Psoas muscle (tissue), 8 donors: ENCODE data around the gene PDGFD. TPM values are rescaled to one million over a fixed set of nuclear protein-coding genes. Genes with fewer than 3 reads are reported as not detected.

ENCODE experiments used
- ATAC-seq, 4 donors: fragments of 200-7000 bp; cut with Tn5 transposase; one replicate each; pipeline ENCODE4 v1.9.1; 2020; ENCODE audit warnings: moderate library complexity in 3 of 4, mild to moderate bottlenecking in 2 of 4
- DNase-seq, 2 donors: peaks; one replicate each; pipeline ENCODE4 v3.0.0-alpha.2; 2020
- H3K27ac ChIP-seq: fragments of 200-600 bp; one replicate; pipeline ENCODE4 v1.8.0; 2022
- H3K27me3 ChIP-seq, 3 donors: fragments of 200-600 bp in 1 of 3; one replicate each; pipeline versions ENCODE4 v1.6.1 to v1.8.0; 2013 to 2022; ENCODE audit warnings: low read length in 2 of 3, mild to moderate bottlenecking in 2 of 3, moderate library complexity in 1 of 3; ENCODE audit not compliant: insufficient read depth in 3 of 3
- H3K36me3 ChIP-seq, 2 donors: fragments of 200-600 bp in 1 of 2; one replicate each; pipeline versions ENCODE4 v1.6.1 to v1.8.0; 2013 to 2022; ENCODE audit warnings: low read depth in 1 of 2, mild to moderate bottlenecking in 1 of 2, moderate library complexity in 1 of 2; ENCODE audit not compliant: insufficient read depth in 1 of 2
- H3K4me1 ChIP-seq: fragments of 200-600 bp; one replicate; pipeline ENCODE4 v1.8.0; 2022
- H3K4me3 ChIP-seq: fragments of 200-600 bp; one replicate; pipeline ENCODE4 v1.8.0; 2022; ENCODE audit warnings: mild to moderate bottlenecking
- H3K9me3 ChIP-seq: fragments of 200-600 bp; one replicate; pipeline ENCODE4 v1.8.0; 2022
- WGBS, 3 donors: extraction: QIAGEN DNeasy Blood & Tissue Kit; methylation state at CpG; one replicate each; pipeline versions ENCODE4 v1.1.6 to v1.1.7; 2013; 5-methylcytosine and 5-hydroxymethylcytosine counted together
- intact Hi-C, 2 donors: fragments of 100-400 bp; cut with DNase I; formaldehyde crosslinking; loops; one replicate each; pipeline versions ENCODE4 v1.11.0 to v1.14.2; 2022
- polyA plus RNA-seq, 3 donors: library from polyadenylated mRNA; stranded (reverse); fragments of 200-250 nt; gene quantifications; one replicate each; pipeline ENCODE4 v1.2.3, GENCODE V29; 2013
- total RNA-seq, 4 donors: library from RNA; stranded (reverse); fragmentation: NEBNext Ultra II Directional in 2 of 4; extraction: Animal tissue kit (Norgen Biotek cat#: 25700) in 2 of 4; gene quantifications; one replicate each; pipeline versions ENCODE4 v1.2.1 to v1.2.4, GENCODE V29; 2021 to 2023
- TF ChIP-seq, protein P1 (sequence below): fragments of 200-600 bp; IDR thresholded peaks from one replicate; pipeline ENCODE4 v1.8.0; 2022; ENCODE audit warnings: antibody characterized with exemption
- donor health status: healthy with polysubstance abuse.
- donor health status: DM: no; HTN: no; CAD: no; lungs with moderate emphysema.
- donor health status: Bipolar disorder and iron deficiency.
- donor health status: healthy.
- donor health status: DM: yes; HTN: yes; CAD: no.
- donor health status: DM: no; HTN: no; CAD: no.
- donor health status: DM: no; HTN: no; CAD: no.
- donor health status: DM: yes; HTN: yes; CAD: no.

The PDGFD gene
- total and polyA plus RNA-seq, 7 donors: 0.53 to 5.6 (median 1.2) TPM

GRCh38 chr11:103889679-103890078 is 274.3 kb downstream of the PDGFD start:
- Histone ChIP-seq H3K4me1 (no peaks in the 10 kb centered on the region), H3K4me3 (no peak overlapping the region), H3K36me3 (no peaks in the 10 kb centered on the region), H3K9me3 (no peaks in the 10 kb centered on the region), H3K27ac (no peak overlapping the region), H3K27me3 (no peaks in the 10 kb centered on the region)
- no peak for ATAC-seq
- TF ChIP-seq, protein P1, sequence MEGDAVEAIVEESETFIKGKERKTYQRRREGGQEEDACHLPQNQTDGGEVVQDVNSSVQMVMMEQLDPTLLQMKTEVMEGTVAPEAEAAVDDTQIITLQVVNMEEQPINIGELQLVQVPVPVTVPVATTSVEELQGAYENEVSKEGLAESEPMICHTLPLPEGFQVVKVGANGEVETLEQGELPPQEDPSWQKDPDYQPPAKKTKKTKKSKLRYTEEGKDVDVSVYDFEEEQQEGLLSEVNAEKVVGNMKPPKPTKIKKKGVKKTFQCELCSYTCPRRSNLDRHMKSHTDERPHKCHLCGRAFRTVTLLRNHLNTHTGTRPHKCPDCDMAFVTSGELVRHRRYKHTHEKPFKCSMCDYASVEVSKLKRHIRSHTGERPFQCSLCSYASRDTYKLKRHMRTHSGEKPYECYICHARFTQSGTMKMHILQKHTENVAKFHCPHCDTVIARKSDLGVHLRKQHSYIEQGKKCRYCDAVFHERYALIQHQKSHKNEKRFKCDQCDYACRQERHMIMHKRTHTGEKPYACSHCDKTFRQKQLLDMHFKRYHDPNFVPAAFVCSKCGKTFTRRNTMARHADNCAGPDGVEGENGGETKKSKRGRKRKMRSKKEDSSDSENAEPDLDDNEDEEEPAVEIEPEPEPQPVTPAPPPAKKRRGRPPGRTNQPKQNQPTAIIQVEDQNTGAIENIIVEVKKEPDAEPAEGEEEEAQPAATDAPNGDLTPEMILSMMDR: no peak
- DNase-seq: no peak
- intact Hi-C loops: no loop called here

- no peak overlapping the region for H3K4me3 ChIP-seq
- no peak overlapping the region for H3K27ac ChIP-seq
- no peaks in the 10 kb centered on the region for H3K36me3 ChIP-seq
- TF ChIP-seq, protein P1: no peak
- intact Hi-C loops: no loop called here
- ATAC-seq: no peak
- no peaks in the 10 kb centered on the region for H3K4me1 ChIP-seq
- no peaks in the 10 kb centered on the region for H3K9me3 ChIP-seq
- DNase-seq: no peak
- no peaks in the 10 kb centered on the region for H3K27me3 ChIP-seq
These were observed 275.4 kb downstream of the PDGFD start for GRCh38 chr11:103888541-103888951.

- DNase-seq (no peak), ATAC-seq (no peak)
- H3K4me1 ChIP-seq: no peaks in the 10 kb centered on the region
- no peaks in the 10 kb centered on the region for H3K36me3 ChIP-seq
- no peak overlapping the region for H3K4me3 ChIP-seq
- H3K27ac ChIP-seq: no peak overlapping the region
- TF ChIP-seq, protein P1: no peak
- H3K9me3 ChIP-seq: no peaks in the 10 kb centered on the region
- 19 to 39% (median 23%) methylated on average over 6 of the region's 6 CpGs for WGBS, 3 donors
- intact Hi-C loops: no loop called here
- no peaks in the 10 kb centered on the region for H3K27me3 ChIP-seq
These were observed 276.8 kb downstream of the PDGFD start for GRCh38 chr11:103887001-103887658.

- Histone ChIP-seq H3K27ac (no peak overlapping the region), H3K4me1 (no peaks in the 10 kb centered on the region), H3K4me3 (no peak overlapping the region), H3K9me3 (no peaks in the 10 kb centered on the region), H3K36me3 (no peaks in the 10 kb centered on the region), H3K27me3 (no peaks in the 10 kb centered on the region)
- 65 to 90% (median 74%) methylated on average over 1 of the region's 1 CpG for WGBS, 3 donors
- no peak for ATAC-seq
- DNase-seq: no peak
- intact Hi-C loops: no loop called here
- TF ChIP-seq, protein P1: no peak
These were observed 280.1 kb downstream of the PDGFD start for GRCh38 chr11:103883856-103884255.

DNA sequence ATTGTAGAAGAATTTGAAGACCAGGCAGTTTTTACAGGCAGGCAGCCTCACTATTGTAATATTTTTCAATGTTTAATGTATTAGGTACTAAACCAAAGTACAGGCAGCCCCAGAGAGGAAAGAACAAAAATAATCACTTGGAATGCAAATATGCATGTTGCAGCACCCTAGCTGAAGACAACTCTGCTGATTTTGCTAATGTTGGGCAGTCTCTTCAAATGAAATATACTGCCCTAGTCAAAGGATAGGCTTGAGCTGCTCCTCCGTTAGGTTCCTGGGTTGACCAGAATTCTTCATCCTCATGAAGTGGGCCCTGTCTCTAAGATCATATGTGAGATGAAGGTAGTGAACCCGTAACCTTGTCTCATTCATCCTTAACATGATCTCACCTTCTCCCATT is 280.7 kb downstream of the PDGFD start:
- 97 to 98% (median 98%) methylated on average over 2 of the region's 2 CpGs for WGBS, 3 donors
- no peak for ATAC-seq
- Histone ChIP-seq H3K4me3 (no peak overlapping the region), H3K27me3 (no peaks in the 10 kb centered on the region), H3K36me3 (no peaks in the 10 kb centered on the region), H3K27ac (no peak overlapping the region), H3K4me1 (no peaks in the 10 kb centered on the region), H3K9me3 (no peaks in the 10 kb centered on the region)
- intact Hi-C loops: no loop called here
- TF ChIP-seq, protein P1: no peak
- no peak for DNase-seq
